Psoas muscle (tissue), 8 donors: ENCODE measurements around the gene QKI. TPM values are rescaled to one million over a fixed set of nuclear protein-coding genes. Genes with fewer than 3 reads are reported as not detected.

Experiments used
- ATAC-seq, 4 donors: fragments of 200-7000 bp; cut with Tn5 transposase; one replicate each; pipeline ENCODE4 v1.9.1; 2020; ENCODE audit warnings: moderate library complexity in 3 of 4, mild to moderate bottlenecking in 2 of 4
- DNase-seq, 2 donors: peaks; one replicate each; pipeline ENCODE4 v3.0.0-alpha.2; 2020
- H3K27ac ChIP-seq: fragments of 200-600 bp; one replicate; pipeline ENCODE4 v1.8.0; 2022
- H3K27me3 ChIP-seq, 3 donors: fragments of 200-600 bp in 1 of 3; one replicate each; pipeline versions ENCODE4 v1.6.1 to v1.8.0; 2013 to 2022; ENCODE audit warnings: low read length in 2 of 3, mild to moderate bottlenecking in 2 of 3, moderate library complexity in 1 of 3; ENCODE audit not compliant: insufficient read depth in 3 of 3
- H3K36me3 ChIP-seq, 2 donors: fragments of 200-600 bp in 1 of 2; one replicate each; pipeline versions ENCODE4 v1.6.1 to v1.8.0; 2013 to 2022; ENCODE audit warnings: low read depth in 1 of 2, mild to moderate bottlenecking in 1 of 2, moderate library complexity in 1 of 2; ENCODE audit not compliant: insufficient read depth in 1 of 2
- H3K4me1 ChIP-seq: fragments of 200-600 bp; one replicate; pipeline ENCODE4 v1.8.0; 2022
- H3K4me3 ChIP-seq: fragments of 200-600 bp; one replicate; pipeline ENCODE4 v1.8.0; 2022; ENCODE audit warnings: mild to moderate bottlenecking
- H3K9me3 ChIP-seq: fragments of 200-600 bp; one replicate; pipeline ENCODE4 v1.8.0; 2022
- CTCF ChIP-seq: fragments of 200-600 bp; IDR thresholded peaks from one replicate; pipeline ENCODE4 v1.8.0; 2022; ENCODE audit warnings: antibody characterized with exemption
- whole genome bisulfite sequencing, 3 donors: extraction: QIAGEN DNeasy Blood & Tissue Kit; methylation state at CpG; one replicate each; pipeline versions ENCODE4 v1.1.6 to v1.1.7; 2013; 5-methylcytosine and 5-hydroxymethylcytosine counted together
- intact Hi-C, 2 donors: fragments of 100-400 bp; cut with DNase I; formaldehyde crosslinking; loops; one replicate each; pipeline versions ENCODE4 v1.11.0 to v1.14.2; 2022
- polyA plus RNA-seq, 3 donors: library from polyadenylated mRNA; stranded (reverse); fragments of 200-250 nt; gene quantifications; one replicate each; pipeline ENCODE4 v1.2.3, GENCODE V29; 2013
- total RNA-seq, 4 donors: library from RNA; stranded (reverse); fragmentation: NEBNext Ultra II Directional in 2 of 4; extraction: Animal tissue kit (Norgen Biotek cat#: 25700) in 2 of 4; gene quantifications; one replicate each; pipeline versions ENCODE4 v1.2.1 to v1.2.4, GENCODE V29; 2021 to 2023
- donor health status: healthy with polysubstance abuse.
- donor health status: DM: no; HTN: no; CAD: no; lungs with moderate emphysema.
- donor health status: Bipolar disorder and iron deficiency.
- donor health status: healthy.
- donor health status: DM: yes; HTN: yes; CAD: no.
- donor health status: DM: no; HTN: no; CAD: no.
- donor health status: DM: no; HTN: no; CAD: no.
- donor health status: DM: yes; HTN: yes; CAD: no.

Gene QKI
- total and polyA plus RNA-seq, 7 donors, result 62.0 to 421 (median 275) TPM

- 43 to 66% (median 61%) methylated on average over 7 of the region's 7 CpGs for WGBS, 3 donors
- Histone ChIP-seq H3K4me3 (no peak overlapping the region), H3K27ac (peak overlapping the region; percentile 83), H3K9me3 (no peaks in the 10 kb centered on the region), H3K4me1 (peaks cover 58% of the 10 kb centered on the region), H3K36me3 (no peaks in the 10 kb centered on the region), H3K27me3 (no peaks in the 10 kb centered on the region)
- ATAC-seq, result peak; percentile 13 to 52 (median 27)
- intact Hi-C loops, result loop anchor here in 1 of 2 donors (5.0 to 10.0 kb wide), 3 partner anchors 231 to 524 kb away; no protein-coding TSS in a partner anchor
- TF ChIP-seq CTCF, result no peak
- DNase-seq, result peak; percentile 27 to 53
These were observed 169.0 kb downstream of the QKI start for GRCh38 chr6:163583558-163583957.

- Histone ChIP-seq H3K4me1 (peaks cover 39% of the 10 kb centered on the region), H3K9me3 (peaks cover 15% of the 10 kb centered on the region), H3K36me3 (no peaks in the 10 kb centered on the region), H3K27ac (peak overlapping the region; percentile 83), H3K4me3 (peak overlapping the region; percentile 17), H3K27me3 (no peaks in the 10 kb centered on the region)
- 3 to 12% (median 5%) methylated on average over 8 of the region's 8 CpGs for WGBS, 3 donors
- no peak for TF ChIP-seq CTCF
- DNase-seq, result peak; percentile 65 to 86
- ATAC-seq, result peak; percentile 81 to 85 (median 84)
- intact Hi-C loops, result loop anchor here (2.0 to 10.0 kb wide), 4 partner anchors 121 to 523 kb away; no protein-coding TSS in a partner anchor
These were observed 171.5 kb downstream of the QKI start for GRCh38 chr6:163585932-163586437.

GRCh38 chr6:163586888-163587287, 172.4 kb downstream of the QKI start:
- Histone ChIP-seq H3K4me1 (peaks cover 39% of the 10 kb centered on the region), H3K27ac (peak overlapping the region; percentile 83)
- no peak for TF ChIP-seq CTCF

GRCh38 chr6:163588220-163588919, 173.9 kb downstream of the QKI start:
- H3K4me3 ChIP-seq, result no peak overlapping the region

More at GRCh38 chr6:163586888-163587287, 172.4 kb downstream of the QKI start:
- Histone ChIP-seq H3K4me3 (no peak overlapping the region), H3K9me3 (peaks cover 23% of the 10 kb centered on the region), H3K36me3 (no peaks in the 10 kb centered on the region), H3K27me3 (no peaks in the 10 kb centered on the region)
- ATAC-seq (no peak), DNase-seq (no peak)
- WGBS, 3 donors, result 79 to 89% (median 88%) methylated on average over 6 of the region's 6 CpGs
- intact Hi-C loops, result loop anchor here (2.0 to 10.0 kb wide), 4 partner anchors 120 to 522 kb away; no protein-coding TSS in a partner anchor

More at GRCh38 chr6:163588220-163588919, 173.9 kb downstream of the QKI start:
- H3K4me1 ChIP-seq, result peaks cover 39% of the 10 kb centered on the region
- H3K27ac ChIP-seq, result peak overlapping the region; percentile 83
- H3K27me3 ChIP-seq, result no peaks in the 10 kb centered on the region
- no peak for TF ChIP-seq CTCF
- intact Hi-C loops, result loop anchor here (5.0 to 10.0 kb wide), 3 partner anchors 119 to 369 kb away; no protein-coding TSS in a partner anchor
- peak; percentile 33 to 57 for DNase-seq
- peaks cover 38% of the 10 kb centered on the region for H3K9me3 ChIP-seq
- H3K36me3 ChIP-seq, result no peaks in the 10 kb centered on the region
- ATAC-seq, result peak in 3 of 4 donors; percentile 21 to 53 (median 41)
- WGBS, 3 donors, result 38 to 53% (median 41%) methylated on average over 22 of the region's 22 CpGs
